Measurements from ENCODE around the gene POU4F2.

The POU4F2 gene

GRCh38 chr4:146643812-146644401 lies 5.2 kb downstream of the POU4F2 start:
- no peaks in the 10 kb centered on the region for H3K36me3 ChIP-seq (ENCODE audit: low read length)
- no peak overlapping the region for H3K4me2 ChIP-seq (ENCODE audit: low read depth, low read length, poor library complexity, severe bottlenecking)
- H3K27me3 ChIP-seq (ENCODE audit: low read length) = no peaks in the 10 kb centered on the region
- TF ChIP-seq CTCF (IDR thresholded peaks at IDR 0.05; ENCODE audit: insufficient read depth, low read length, poor library complexity, severe bottlenecking) (no peak), EZH2phosphoT487 (conservative IDR thresholded peaks at IDR 0.05; ENCODE audit: low read length) (no peak)
- no peaks in the 10 kb centered on the region for H3F3A ChIP-seq (ENCODE audit: insufficient read depth)
- no peaks in the 10 kb centered on the region for H3K9me2 ChIP-seq (replicated peaks; ENCODE audit: insufficient read depth, low read length)
- no peak overlapping the region for H3K27ac ChIP-seq (ENCODE audit: low read depth, low read length)
- H3K9me3 ChIP-seq (ENCODE audit: insufficient read depth, low read length) = no peaks in the 10 kb centered on the region
- no peaks in the 10 kb centered on the region for H4K20me1 ChIP-seq (ENCODE audit: low read depth, low read length)
- H3K4me3 ChIP-seq (ENCODE audit: insufficient read depth, low read length, poor library complexity, severe bottlenecking) = no peak overlapping the region
- no peak overlapping the region for H3K9ac ChIP-seq (ENCODE audit: low read length)
- H2AFZ ChIP-seq (ENCODE audit: low read depth, low read length, severe bottlenecking) = no peak overlapping the region
- no peaks in the 10 kb centered on the region for H3K79me2 ChIP-seq (ENCODE audit: insufficient read depth, low read length)

- Histone ChIP-seq H3K4me3 (ENCODE audit: insufficient read depth, low read length, poor library complexity, severe bottlenecking) (no peak overlapping the region), H3K9ac (ENCODE audit: low read length) (no peak overlapping the region), H3K79me2 (ENCODE audit: insufficient read depth, low read length) (no peaks in the 10 kb centered on the region), H2AFZ (ENCODE audit: low read depth, low read length, severe bottlenecking) (no peak overlapping the region), H3K9me2 (replicated peaks; ENCODE audit: insufficient read depth, low read length) (no peaks in the 10 kb centered on the region), H3F3A (ENCODE audit: insufficient read depth) (no peaks in the 10 kb centered on the region), H3K9me3 (ENCODE audit: insufficient read depth, low read length) (no peaks in the 10 kb centered on the region), H3K36me3 (ENCODE audit: low read length) (no peaks in the 10 kb centered on the region), H3K27ac (ENCODE audit: low read depth, low read length) (no peak overlapping the region), H3K4me2 (ENCODE audit: low read depth, low read length, poor library complexity, severe bottlenecking) (no peak overlapping the region), H4K20me1 (ENCODE audit: low read depth, low read length) (no peaks in the 10 kb centered on the region), H3K27me3 (ENCODE audit: low read length) (no peaks in the 10 kb centered on the region)
- TF ChIP-seq EZH2phosphoT487 (conservative IDR thresholded peaks at IDR 0.05; ENCODE audit: low read length) = no peak
- no peak for TF ChIP-seq CTCF (IDR thresholded peaks at IDR 0.05; ENCODE audit: insufficient read depth, low read length, poor library complexity, severe bottlenecking)
These were observed 7.2 kb downstream of the POU4F2 start for GRCh38 chr4:146645921-146646320.

- Histone ChIP-seq H3K9ac (ENCODE audit: low read length) (no peak overlapping the region), H2AFZ (ENCODE audit: low read depth, low read length, severe bottlenecking) (no peak overlapping the region), H3K4me2 (ENCODE audit: low read depth, low read length, poor library complexity, severe bottlenecking) (no peak overlapping the region), H3K9me2 (replicated peaks; ENCODE audit: insufficient read depth, low read length) (no peaks in the 10 kb centered on the region), H3F3A (ENCODE audit: insufficient read depth) (no peaks in the 10 kb centered on the region), H3K27me3 (ENCODE audit: low read length) (no peaks in the 10 kb centered on the region), H3K9me3 (ENCODE audit: insufficient read depth, low read length) (no peaks in the 10 kb centered on the region), H3K27ac (ENCODE audit: low read depth, low read length) (no peak overlapping the region), H3K79me2 (ENCODE audit: insufficient read depth, low read length) (no peaks in the 10 kb centered on the region), H3K36me3 (ENCODE audit: low read length) (no peaks in the 10 kb centered on the region), H3K4me3 (ENCODE audit: insufficient read depth, low read length, poor library complexity, severe bottlenecking) (no peak overlapping the region), H4K20me1 (ENCODE audit: low read depth, low read length) (no peaks in the 10 kb centered on the region)
- TF ChIP-seq EZH2phosphoT487 (conservative IDR thresholded peaks at IDR 0.05; ENCODE audit: low read length) (no peak), CTCF (IDR thresholded peaks at IDR 0.05; ENCODE audit: insufficient read depth, low read length, poor library complexity, severe bottlenecking) (no peak)
These were observed 8.1 kb downstream of the POU4F2 start for GRCh38 chr4:146646593-146647325.

Measured in SU-DHL-6 (cell line).